K562 (cell line): Measurements from ENCODE around the gene ENDOG. TPM values are rescaled to one million over a fixed set of nuclear protein-coding genes. Genes with fewer than 3 reads are reported as not detected.
A peak's percentile ranks its signal among the peaks of the same experiment; 100 is the strongest.

Source experiments
- CCNT2 ChIP-seq: IDR thresholded peaks from 2 replicates; pipeline ENCODE4 v1.6.1; 2011; ENCODE audit warnings: borderline replicate concordance, low read depth, mild to moderate bottlenecking, moderate library complexity, mixed read lengths, low read length; ENCODE audit not compliant: insufficient read length; ENCODE audit errors: extremely low read depth
- CHD1 ChIP-seq: fragments of 200-600 bp; sonication (generic); IDR thresholded peaks from one replicate; pipeline ENCODE4 v1.6.1; 2012; ENCODE audit warnings: mild to moderate bottlenecking, moderate library complexity, low read length, inconsistent platforms
- CHD7 ChIP-seq: fragments of 200-600 bp; sonication (generic); IDR thresholded peaks from one replicate; pipeline ENCODE4 v1.6.1; 2012; ENCODE audit warnings: mild to moderate bottlenecking, low read depth, low read length, inconsistent platforms
- FUS ChIP-seq: fragments of 200-400 bp; formaldehyde crosslinking; optimal IDR thresholded peaks from 2 replicates; pipeline ENCODE3; 2017; ENCODE audit warnings: low read depth, low read length
- MAFK ChIP-seq: IDR thresholded peaks from 2 replicates; pipeline ENCODE4 v1.6.1; 2011; ENCODE audit warnings: low read length, improper control_type of control experiment
- MECOM ChIP-seq: fragments of 250-450 bp; sonication (Bioruptor Pico); IDR thresholded peaks from 2 replicates; pipeline ENCODE4 v1.8.0; 2022; ENCODE audit warnings: inconsistent platforms
- PHB2 ChIP-seq: fragments of 450-650 bp; IDR thresholded peaks from 2 replicates; pipeline ENCODE4 v1.6.1; 2017; ENCODE audit warnings: low read depth
- SAP30 ChIP-seq: fragments of 200-600 bp; sonication (generic); IDR thresholded peaks from 2 replicates; pipeline ENCODE4 v1.6.1; 2012; ENCODE audit warnings: borderline replicate concordance, low read depth, mild to moderate bottlenecking, moderate library complexity, low read length, control low read depth, inconsistent platforms; ENCODE audit not compliant: insufficient read depth, poor library complexity, severe bottlenecking
- TCF7L2 ChIP-seq: fragments of 150-350 bp; IDR thresholded peaks from 2 replicates; pipeline ENCODE4 v1.6.1; 2016; ENCODE audit warnings: low read depth, mild to moderate bottlenecking, low read length, moderate library complexity
- THAP12 ChIP-seq: fragments of 250-450 bp; sonication (Bioruptor Pico); IDR thresholded peaks from 2 replicates; pipeline ENCODE4 v1.9.0; 2021; ENCODE audit warnings: mild to moderate bottlenecking, inconsistent platforms
- TOE1 ChIP-seq, 2 experiments: fragments of 450-650 bp in 1 of 2; sonication (generic) in 1 of 2; formaldehyde crosslinking in 1 of 2; IDR thresholded peaks; 2 replicates each; pipeline versions ENCODE4 v1.7.1 to v1.8.0; 2016 to 2022; ENCODE audit warnings: borderline replicate concordance in 2 of 2, mild to moderate bottlenecking in 2 of 2, antibody characterized with exemption in 1 of 2, inconsistent platforms in 1 of 2, low read depth in 1 of 2, missing genetic modification reagents in 1 of 2, moderate library complexity in 1 of 2
- ZNF436 ChIP-seq: fragments of 250-450, 450-650 bp; sonication (Bioruptor Pico); formaldehyde crosslinking; IDR thresholded peaks from 2 replicates; pipeline ENCODE4 v1.7.0; 2020; ENCODE audit warnings: mild to moderate bottlenecking
- ZNF583 ChIP-seq: fragments of 250-450 bp; sonication (Bioruptor Pico); IDR thresholded peaks from 2 replicates; pipeline ENCODE4 v1.4.0; 2020
- polyA plus RNA-seq, 8 experiments: library from polyadenylated mRNA; depleted of rRNA in 4 of 8; stranded (reverse) in 5 of 8; unstranded in 3 of 8; fragments of >200 nt; fragmentation: Nextera tagmentation in 2 of 8; fragmentation: Illumina TruSeq in 1 of 8; extraction: Ambion mirVana in 2 of 8; extraction: Trizol in 1 of 8; gene quantifications; 2 replicates each; pipeline versions ENCODE4 v1.2.1 to v1.2.3, GENCODE V29; 2011 to 2014; ENCODE audit warnings: inconsistent platforms in 1 of 8, missing spikeins in 1 of 8
- total RNA-seq, 7 experiments: library from RNA; depleted of rRNA in 6 of 7; stranded (reverse); fragments of >200 nt in 6 of 7; fragmentation: Illumina TruSeq in 2 of 7; extraction: Trizol in 2 of 7; gene quantifications; 2 replicates each; pipeline versions ENCODE4 v1.2.1 to v1.2.3, GENCODE V29; 2011 to 2021; ENCODE audit warnings: low replicate concordance in 1 of 7

The ENDOG gene
- total and polyA plus RNA-seq, 9 of the 15 experiments (the other 6 are each of a cell fraction or from before 2014, with no cell fraction given), result 1.2 to 91.0 (median 25.5) TPM

- no peak for TF ChIP-seq ZNF583 (CRISPR knock-in tag)
- no peak for TF ChIP-seq FUS
- no peak for TF ChIP-seq PHB2
- no peak for TF ChIP-seq ZNF436 (CRISPR knock-in tag)
- TF ChIP-seq CCNT2, result peak; percentile 48
- TF ChIP-seq TCF7L2, result no peak
- TF ChIP-seq CHD1, result no peak
- TF ChIP-seq THAP12 (CRISPR knock-in tag), result peak; percentile 80; the same call in 1 of the 2 replicates
- no peak for TF ChIP-seq MECOM (CRISPR knock-in tag)
- no peak for TF ChIP-seq MAFK
- TF ChIP-seq TOE1 (IDR thresholded peaks at IDR 0.05; ENCODE audit: borderline replicate concordance), result peak; percentile 85; the same call in 1 of the 2 replicates
- no peak for TF ChIP-seq TOE1 (CRISPR knock-in tag; IDR thresholded peaks at IDR 0.05; ENCODE audit: borderline replicate concordance, low read depth)
- TF ChIP-seq SAP30, result no peak
- TF ChIP-seq CHD7, result no peak
These were observed at the start of gene ENDOG (continued) for GRCh38 chr9:128818099-128818838.
